Endothelial cell of umbilical vein (primary cell): ENCODE data around the gene DGKI.

Source experiments
- CTCF ChIP-seq, 2 donors: IDR thresholded peaks; 1 replicate in 1 of 2; 2 replicates in 1 of 2; pipeline ENCODE4 v1.5.1; 2011; ENCODE audit warnings: low read length in 2 of 2, mild to moderate bottlenecking in 2 of 2, moderate library complexity in 2 of 2, control low read depth in 1 of 2, inconsistent platforms in 1 of 2, low read depth in 1 of 2; ENCODE audit not compliant: insufficient read depth in 1 of 2; ENCODE audit errors: extremely low read depth in 1 of 2
- EZH2 ChIP-seq: IDR thresholded peaks from 2 replicates; pipeline ENCODE4 v1.6.1; 2012; ENCODE audit warnings: borderline replicate concordance, low read depth, mild to moderate bottlenecking, moderate library complexity, low read length, inconsistent platforms; ENCODE audit not compliant: severe bottlenecking
- FOS ChIP-seq: IDR thresholded peaks from 2 replicates; pipeline ENCODE4 v1.6.1; 2011; ENCODE audit warnings: mild to moderate bottlenecking, low read length, moderate library complexity, borderline replicate concordance; ENCODE audit not compliant: insufficient read depth
- GATA2 ChIP-seq: IDR thresholded peaks from 2 replicates; pipeline ENCODE4 v1.7.0; 2011; ENCODE audit warnings: low read depth, mild to moderate bottlenecking, moderate library complexity, mixed read lengths, low read length; ENCODE audit not compliant: insufficient read length, insufficient read depth
- JUN ChIP-seq: IDR thresholded peaks from 2 replicates; pipeline ENCODE4 v1.6.1; 2011; ENCODE audit warnings: borderline replicate concordance, low read depth; ENCODE audit not compliant: insufficient read length, insufficient read depth
- MYC ChIP-seq: IDR thresholded peaks from one replicate; pipeline ENCODE4 v1.6.1; 2011; ENCODE audit warnings: mild to moderate bottlenecking, low read depth, low read length
- POLR2A ChIP-seq: IDR thresholded peaks from 2 replicates; pipeline ENCODE4 v1.6.1; 2012; ENCODE audit warnings: low read depth, mild to moderate bottlenecking, control low read depth, low read length
- POLR2AphosphoS5 ChIP-seq: IDR thresholded peaks from 2 replicates; pipeline ENCODE4 v1.6.1; 2012; ENCODE audit warnings: low read depth, mild to moderate bottlenecking, control low read depth, low read length, moderate library complexity; ENCODE audit not compliant: insufficient read depth
- TF ChIP-seq, protein P1 (sequence below): IDR thresholded peaks from 2 replicates; pipeline ENCODE4 v1.6.1; 2011; ENCODE audit not compliant: insufficient read depth, insufficient read length

DNA sequence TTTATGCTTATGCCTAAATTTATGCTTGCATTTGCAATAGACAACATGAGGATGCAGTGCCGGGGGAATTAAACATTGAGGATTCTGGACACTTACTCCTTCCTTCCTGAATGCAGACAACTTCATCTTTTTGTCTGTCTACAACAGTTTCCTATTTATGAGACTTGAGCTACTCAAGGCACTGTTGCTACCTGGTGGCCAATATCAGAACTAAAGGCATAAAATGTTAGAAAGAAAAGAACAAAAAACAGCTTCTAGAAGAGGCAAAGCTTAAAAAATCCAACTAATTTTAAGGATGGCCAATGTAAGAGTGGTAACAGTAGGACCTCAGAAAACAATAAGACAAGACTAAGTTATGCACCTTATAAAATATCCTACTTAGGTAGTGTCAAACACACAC is 358.7 kb downstream of the DGKI start:
- no peak for TF ChIP-seq POLR2A
- no peak for TF ChIP-seq EZH2
- TF ChIP-seq CTCF (IDR thresholded peaks at IDR 0.05; ENCODE audit: extremely low read depth in 1 of 2, insufficient read depth in 1 of 2, low read depth in 1 of 2, low read length in 2 of 2) = no peak
- TF ChIP-seq GATA2 = no peak
- TF ChIP-seq, protein P1, sequence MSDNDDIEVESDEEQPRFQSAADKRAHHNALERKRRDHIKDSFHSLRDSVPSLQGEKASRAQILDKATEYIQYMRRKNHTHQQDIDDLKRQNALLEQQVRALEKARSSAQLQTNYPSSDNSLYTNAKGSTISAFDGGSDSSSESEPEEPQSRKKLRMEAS = no peak
- TF ChIP-seq POLR2AphosphoS5 = no peak
- TF ChIP-seq FOS = no peak
- TF ChIP-seq MYC = no peak
- TF ChIP-seq JUN = no peak
